Measurements from ENCODE around the gene ZBTB20.
A peak's percentile ranks its signal among the peaks of the same experiment; 100 is the strongest.

Gene ZBTB20

GRCh38 chr3:114557791-114558190 lies 589.3 kb downstream of the ZBTB20 start:
- H3K4me3 ChIP-seq (ENCODE audit: control insufficient read depth, low read depth, low read length): no peak overlapping the region
- no peak for DNase-seq (ENCODE audit: low read depth)
- no peak for TF ChIP-seq CTCF (IDR thresholded peaks at IDR 0.05; ENCODE audit: control insufficient read depth, insufficient read depth, low read depth, low read length, missing control alignments)

GRCh38 chr3:114556657-114557213 lies 590.4 kb downstream of the ZBTB20 start:
- DNase-seq (ENCODE audit: low read depth): no peak
- no peak for TF ChIP-seq CTCF (IDR thresholded peaks at IDR 0.05; ENCODE audit: control insufficient read depth, insufficient read depth, low read depth, low read length, missing control alignments)
- no peak overlapping the region for H3K4me3 ChIP-seq (ENCODE audit: control insufficient read depth, low read depth, low read length)

GRCh38 chr3:114554731-114555130 lies 592.4 kb downstream of the ZBTB20 start:
- TF ChIP-seq CTCF (IDR thresholded peaks at IDR 0.05; ENCODE audit: control insufficient read depth, insufficient read depth, low read depth, low read length, missing control alignments): no peak
- H3K4me3 ChIP-seq (ENCODE audit: control insufficient read depth, low read depth, low read length): no peak overlapping the region
- DNase-seq (ENCODE audit: low read depth): no peak

GRCh38 chr3:114553949-114554593 lies 593.0 kb downstream of the ZBTB20 start:
- DNase-seq (ENCODE audit: low read depth): no peak
- H3K4me3 ChIP-seq (ENCODE audit: control insufficient read depth, low read depth, low read length): no peak overlapping the region
- no peak for TF ChIP-seq CTCF (IDR thresholded peaks at IDR 0.05; ENCODE audit: control insufficient read depth, insufficient read depth, low read depth, low read length, missing control alignments)

- no peak for TF ChIP-seq CTCF (IDR thresholded peaks at IDR 0.05; ENCODE audit: control insufficient read depth, insufficient read depth, low read depth, low read length, missing control alignments)
- no peak overlapping the region for H3K4me3 ChIP-seq (ENCODE audit: control insufficient read depth, low read depth, low read length)
- DNase-seq (ENCODE audit: low read depth): peak; percentile 11
Observed at GRCh38 chr3:114552527-114552812, 594.6 kb downstream of the ZBTB20 start.

- TF ChIP-seq CTCF (IDR thresholded peaks at IDR 0.05; ENCODE audit: control insufficient read depth, insufficient read depth, low read depth, low read length, missing control alignments): no peak
- DNase-seq (ENCODE audit: low read depth): no peak
- H3K4me3 ChIP-seq (ENCODE audit: control insufficient read depth, low read depth, low read length): no peak overlapping the region
Observed at GRCh38 chr3:114551770-114552526, 595.1 kb downstream of the ZBTB20 start.
